ENCODE data around the gene TRIM38. TPM values are rescaled to one million over a fixed set of nuclear protein-coding genes. Genes with fewer than 3 reads are reported as not detected.

The TRIM38 gene
- total and polyA plus RNA-seq, 9 donors = 3.8 to 10.3 (median 6.4) TPM

- no peaks in the 10 kb centered on the region for H3K9me3 ChIP-seq
- no peak for TF ChIP-seq CTCF (IDR thresholded peaks at IDR 0.05)
- no peak for TF ChIP-seq EP300 (IDR thresholded peaks at IDR 0.05)
- TF ChIP-seq POLR2A (IDR thresholded peaks at IDR 0.05) = no peak
- no peaks in the 10 kb centered on the region for H3K36me3 ChIP-seq
- no peaks in the 10 kb centered on the region for H3K27me3 ChIP-seq
- intact Hi-C loops (cut with DNase I) = no loop called here
- no peak overlapping the region for H3K27ac ChIP-seq
- no peak for DNase-seq
- no peak overlapping the region for H3K4me3 ChIP-seq
- H3K4me1 ChIP-seq (ENCODE audit: insufficient read depth) = no peaks in the 10 kb centered on the region
- 55 to 89% (median 79%) methylated on average over 3 of the region's 3 CpGs for WGBS, 3 donors
These were observed 8.9 kb upstream of the TRIM38 start for GRCh38 chr6:25953733-25954132.

GRCh38 chr6:25954756-25955155 is 7.8 kb upstream of the TRIM38 start:
- DNase-seq = no peak
- Histone ChIP-seq H3K27me3 (no peaks in the 10 kb centered on the region), H3K4me3 (no peak overlapping the region), H3K9me3 (no peaks in the 10 kb centered on the region), H3K36me3 (no peaks in the 10 kb centered on the region), H3K27ac (no peak overlapping the region), H3K4me1 (ENCODE audit: insufficient read depth) (no peaks in the 10 kb centered on the region)
- WGBS, 3 donors = 0 to 86% (median 81%) methylated on average over 1 of the region's 1 CpG
- TF ChIP-seq POLR2A (IDR thresholded peaks at IDR 0.05) (no peak), CTCF (IDR thresholded peaks at IDR 0.05) (no peak), EP300 (IDR thresholded peaks at IDR 0.05) (no peak)
- intact Hi-C loops (cut with DNase I) = no loop called here

GRCh38 chr6:25956226-25956625 is 6.4 kb upstream of the TRIM38 start:
- no peaks in the 10 kb centered on the region for H3K27me3 ChIP-seq
- H3K4me3 ChIP-seq = no peak overlapping the region
- H3K27ac ChIP-seq = no peak overlapping the region
- TF ChIP-seq CTCF (IDR thresholded peaks at IDR 0.05) (no peak), POLR2A (IDR thresholded peaks at IDR 0.05) (no peak), EP300 (IDR thresholded peaks at IDR 0.05) (no peak)
- H3K36me3 ChIP-seq = no peaks in the 10 kb centered on the region
- no peaks in the 10 kb centered on the region for H3K9me3 ChIP-seq
- intact Hi-C loops (cut with DNase I) = no loop called here
- DNase-seq = no peak
- 30 to 39% (median 35%) methylated on average over 3 of the region's 3 CpGs for WGBS, 3 donors
- no peaks in the 10 kb centered on the region for H3K4me1 ChIP-seq (ENCODE audit: insufficient read depth)

GRCh38 chr6:25958700-25959162 is 3.9 kb upstream of the TRIM38 start:
- no peak overlapping the region for H3K4me3 ChIP-seq
- H3K36me3 ChIP-seq = no peaks in the 10 kb centered on the region
- 75 to 82% (median 81%) methylated on average over 3 of the region's 3 CpGs for WGBS, 3 donors
- peaks cover 2% of the 10 kb centered on the region for H3K4me1 ChIP-seq (ENCODE audit: insufficient read depth)
- intact Hi-C loops (cut with DNase I) = no loop called here
- no peak overlapping the region for H3K27ac ChIP-seq
- H3K9me3 ChIP-seq = no peaks in the 10 kb centered on the region
- no peak for DNase-seq
- H3K27me3 ChIP-seq = no peaks in the 10 kb centered on the region
- TF ChIP-seq EP300 (IDR thresholded peaks at IDR 0.05) (no peak), CTCF (IDR thresholded peaks at IDR 0.05) (no peak), POLR2A (IDR thresholded peaks at IDR 0.05) (no peak)
